ENCODE measurements around the gene ZPBP2.

GRCh38 chr17:39872751-39873150 is 4.7 kb downstream of the ZPBP2 start:
- TF ChIP-seq POLR2AphosphoS5 (IDR thresholded peaks at IDR 0.05; ENCODE audit: low read depth, low read length) (no peak), CTCF (IDR thresholded peaks at IDR 0.05) (no peak; the same call in 1 of the 2 replicates)

Data from Panc1 (cell line).